HCT116 (cell line): ENCODE measurements around the gene CRIM1. TPM values are rescaled to one million over a fixed set of nuclear protein-coding genes. Genes with fewer than 3 reads are reported as not detected.

ENCODE experiments used
- ATAC-seq: fragments of 200-7000 bp; cut with Tn5 transposase; 2 replicates; pipeline ENCODE4 v1.9.1; 2020; ENCODE audit warnings: mild to moderate bottlenecking, moderate library complexity
- BruUV-seq: library from RNA; stranded (reverse); fragments of 400-500 nt; replicated peaks from 2 replicates; lab custom pipeline; 2021; lab: Mats Ljungman, UMichigan
- CTCF ChIA-PET: fragments of 300-600 bp; sonication (Branson Sonifier 250); formaldehyde crosslinking; loops from one replicate; lab custom pipeline; 2021; ENCODE audit warnings: antibody characterized with exemption; lab: Charles Lee
- POLR2A ChIA-PET: fragments of 300-600, 350-600 bp; sonication (Branson Sonifier 250); formaldehyde crosslinking; loops from one replicate; lab custom pipeline; 2021; ENCODE audit warnings: antibody characterized with exemption; lab: Charles Lee
- RAD21 ChIA-PET, 2 experiments: fragments of 300-600 bp; sonication (Branson Sonifier 250); formaldehyde crosslinking; loops; one replicate each; lab custom pipeline; 2023; ENCODE audit warnings: low total read pairs in 2 of 2; ENCODE audit not compliant: uncharacterized antibody in 2 of 2, unreplicated experiment in 2 of 2, low non-redundant PET in 1 of 2; lab: Charles Lee
- DNase-seq: peaks from one replicate; pipeline ENCODE4 v3.0.0-alpha.2; 2010; ENCODE audit warnings: low read depth, low spot score
- H2AFZ ChIP-seq: fragments of 200-600 bp; shearing (Covaris generic), sonication (generic); 2 replicates; pipeline ENCODE4 v1.6.1; 2017; ENCODE audit warnings: low read depth, mixed run types, mixed read lengths, antibody characterized with exemption, low read length; ENCODE audit not compliant: poor library complexity, severe bottlenecking
- H3K27ac ChIP-seq: 2 replicates; pipeline ENCODE4 v1.5.1; 2012; ENCODE audit warnings: low read depth, low read length
- H3K27me3 ChIP-seq: fragments of 200-600 bp; sonication (generic); 2 replicates; pipeline ENCODE4 v1.6.1; 2016; ENCODE audit warnings: mixed run types, low read length, mixed read lengths; ENCODE audit not compliant: insufficient read depth
- H3K36me3 ChIP-seq, 2 experiments: fragments of 200-500 bp in 1 of 2; fragments of 200-600 bp in 1 of 2; sonication (Bioruptor generic) in 1 of 2; sonication (generic) in 1 of 2; 2 replicates each; pipeline versions ENCODE4 v1.5.1 to v1.6.1; 2014 to 2016; ENCODE audit warnings: low read length in 2 of 2, inconsistent platforms in 1 of 2, mixed read lengths in 1 of 2, mixed run types in 1 of 2; ENCODE audit not compliant: insufficient read depth in 2 of 2, control insufficient read depth in 1 of 2
- H3K4me1 ChIP-seq, 2 experiments: fragments of 200-600 bp in 1 of 2; sonication (generic) in 1 of 2; 2 replicates each; pipeline versions ENCODE4 v1.5.1 to v1.6.1; 2012 to 2017; ENCODE audit warnings: low read length in 2 of 2, inconsistent platforms in 1 of 2, mild to moderate bottlenecking in 1 of 2, mixed read lengths in 1 of 2, mixed run types in 1 of 2, moderate library complexity in 1 of 2; ENCODE audit not compliant: insufficient read depth in 2 of 2, control insufficient read depth in 1 of 2
- H3K4me2 ChIP-seq: fragments of 200-600 bp; sonication (generic); 2 replicates; pipeline ENCODE4 v1.6.1; 2017; ENCODE audit warnings: mixed run types, low read length, mixed read lengths
- H3K4me3 ChIP-seq, 2 experiments: fragments of 200-600 bp in 1 of 2; sonication (generic) in 1 of 2; replicated peaks in 1 of 2; 2 replicates each; pipeline ENCODE4 v1.5.1; 2011 to 2016; ENCODE audit warnings: low read length in 2 of 2, control low read depth in 1 of 2, low read depth in 1 of 2, mild to moderate bottlenecking in 1 of 2, mixed read lengths in 1 of 2, mixed run types in 1 of 2
- H3K79me2 ChIP-seq: fragments of 200-600 bp; sonication (generic); 2 replicates; pipeline ENCODE4 v1.6.1; 2017; ENCODE audit warnings: mild to moderate bottlenecking, mixed run types, low read length, moderate library complexity, mixed read lengths; ENCODE audit not compliant: insufficient read depth
- H3K9ac ChIP-seq: fragments of 200-600 bp; sonication (generic); 2 replicates; pipeline ENCODE4 v1.6.1; 2016; ENCODE audit warnings: low read length, mixed read lengths
- H3K9me2 ChIP-seq: fragments of 200-600 bp; sonication (generic), shearing (Covaris generic); 2 replicates; pipeline ENCODE4 v1.6.1; 2017; ENCODE audit warnings: mixed run types, mild to moderate bottlenecking, moderate library complexity; ENCODE audit not compliant: insufficient read depth
- H3K9me3 ChIP-seq, 2 experiments: fragments of 200-500 bp in 1 of 2; fragments of 200-600 bp in 1 of 2; sonication (Bioruptor generic) in 1 of 2; sonication (generic) in 1 of 2; 2 replicates each; pipeline ENCODE4 v1.6.1; 2014 to 2017; ENCODE audit warnings: low read length in 2 of 2, mixed read lengths in 2 of 2, inconsistent platforms in 1 of 2, low read depth in 1 of 2, mild to moderate bottlenecking in 1 of 2, mixed run types in 1 of 2, moderate library complexity in 1 of 2; ENCODE audit not compliant: control insufficient read depth in 1 of 2, insufficient read depth in 1 of 2
- H4K20me1 ChIP-seq: fragments of 200-600 bp; sonication (generic), shearing (Covaris generic); 2 replicates; pipeline ENCODE4 v1.6.1; 2017; ENCODE audit warnings: mixed run types, mild to moderate bottlenecking, moderate library complexity; ENCODE audit not compliant: insufficient read depth
- CEBPB ChIP-seq: IDR thresholded peaks from 2 replicates; pipeline ENCODE4 v1.6.1; 2012; ENCODE audit warnings: low read depth
- EGR1 ChIP-seq: IDR thresholded peaks from 2 replicates; pipeline ENCODE4 v1.6.1; 2012; ENCODE audit warnings: low read depth
- ELF1 ChIP-seq: IDR thresholded peaks from 2 replicates; pipeline ENCODE4 v1.6.1; 2012; ENCODE audit warnings: low read depth, borderline replicate concordance
- EZH2phosphoT487 ChIP-seq: fragments of 200-600 bp; IDR thresholded peaks from 2 replicates; pipeline ENCODE4 v1.6.1; 2018; ENCODE audit warnings: antibody characterized with exemption, borderline replicate concordance
- JUND ChIP-seq: IDR thresholded peaks from 2 replicates; pipeline ENCODE4 v1.6.1; 2012
- POLR2A ChIP-seq: IDR thresholded peaks from 2 replicates; pipeline ENCODE4 v1.7.0; 2011; ENCODE audit warnings: borderline replicate concordance; ENCODE audit not compliant: insufficient read depth, insufficient read length; ENCODE audit errors: extremely low read depth
- POLR2AphosphoS5 ChIP-seq: IDR thresholded peaks from 2 replicates; pipeline ENCODE4 v1.6.1; 2011; ENCODE audit warnings: mild to moderate bottlenecking, low read depth, low read length, moderate library complexity
- SIN3A ChIP-seq: IDR thresholded peaks from 2 replicates; pipeline ENCODE4 v1.6.1; 2012; ENCODE audit warnings: low read depth
- SP1 ChIP-seq: IDR thresholded peaks from 2 replicates; pipeline ENCODE4 v1.6.1; 2012; ENCODE audit warnings: low read depth
- SRF ChIP-seq: IDR thresholded peaks from 2 replicates; pipeline ENCODE4 v1.6.1; 2012; ENCODE audit warnings: low read depth
- TCF7L2 ChIP-seq: IDR thresholded peaks from 2 replicates; pipeline ENCODE4 v1.7.0; 2011; ENCODE audit warnings: borderline replicate concordance, inconsistent platforms; ENCODE audit not compliant: insufficient read depth, insufficient read length; ENCODE audit errors: extremely low read depth
- YY1 ChIP-seq: IDR thresholded peaks from 2 replicates; pipeline ENCODE4 v1.6.1; 2011; ENCODE audit warnings: low read length, low read depth, moderate library complexity, mild to moderate bottlenecking; ENCODE audit not compliant: insufficient replicate concordance; ENCODE audit errors: extremely low read depth
- ZFX ChIP-seq: fragments of 450-650 bp; IDR thresholded peaks from 2 replicates; pipeline ENCODE4 v1.6.1; 2017
- ZNF274 ChIP-seq: fragments of 200-500 bp; sonication (Bioruptor generic); IDR thresholded peaks from 2 replicates; pipeline ENCODE4 v1.6.1; 2014; ENCODE audit warnings: mild to moderate bottlenecking, low read depth, low read length, inconsistent platforms
- intact Hi-C: fragments of 100-400 bp; cut with micrococcal nuclease; formaldehyde crosslinking; loops from 2 replicates; pipeline ENCODE4 v1.10.0; 2022
- total RNA-seq: library from RNA; stranded (reverse); gene quantifications from one replicate; pipeline ENCODE4 v1.2.1, GENCODE V29; 2021; ENCODE audit not compliant: unreplicated experiment
- TF ChIP-seq, protein P1 (sequence below): IDR thresholded peaks from 2 replicates; pipeline ENCODE4 v1.6.1; 2012
- TF ChIP-seq, protein P2 (sequence below), 3 experiments: fragments of 200-600 bp in 1 of 3; sonication (generic) in 1 of 3; IDR thresholded peaks in 2 of 3; conservative IDR thresholded peaks in 1 of 3; 2 replicates each; pipeline ENCODE4 v1.5.1; 2012 to 2017; ENCODE audit warnings: low read depth in 2 of 3, low read length in 2 of 3, antibody characterized with exemption in 1 of 3, borderline replicate concordance in 1 of 3, control low read depth in 1 of 3, mild to moderate bottlenecking in 1 of 3, mixed read lengths in 1 of 3, mixed run types in 1 of 3, moderate library complexity in 1 of 3; ENCODE audit not compliant: insufficient read depth in 1 of 3
- TF ChIP-seq, protein P3 (sequence below): IDR thresholded peaks from 2 replicates; pipeline ENCODE4 v1.6.1; 2012; ENCODE audit warnings: low read depth

The CRIM1 gene
- total RNA-seq, 1 experiment from 2014 or later, result 27.2 TPM

DNA sequence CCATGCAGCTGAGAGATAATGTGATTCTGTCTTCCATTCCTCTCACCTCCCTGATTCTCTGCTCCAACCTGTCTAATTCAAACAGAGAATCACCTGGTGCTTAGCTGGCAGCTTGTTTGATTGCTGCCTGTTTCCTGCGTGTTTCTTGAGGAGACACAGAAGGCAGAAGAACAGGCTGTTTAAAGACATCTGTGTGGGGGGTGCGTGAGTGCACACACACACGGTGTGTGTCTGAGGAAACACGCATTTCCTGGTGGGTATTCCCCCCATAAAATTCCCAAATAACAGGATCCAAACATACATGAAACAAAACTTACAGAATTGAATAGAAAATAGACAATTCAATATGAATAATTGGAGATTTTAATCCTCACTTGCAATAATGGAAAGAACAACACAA is 29.3 kb upstream of the CRIM1 start (continued):
- TF ChIP-seq TCF7L2 (no peak), YY1 (no peak), ZNF274 (no peak), EZH2phosphoT487 (no peak), SP1 (no peak), SRF (no peak)
- TF ChIP-seq, protein P1, sequence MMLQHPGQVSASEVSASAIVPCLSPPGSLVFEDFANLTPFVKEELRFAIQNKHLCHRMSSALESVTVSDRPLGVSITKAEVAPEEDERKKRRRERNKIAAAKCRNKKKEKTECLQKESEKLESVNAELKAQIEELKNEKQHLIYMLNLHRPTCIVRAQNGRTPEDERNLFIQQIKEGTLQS, result no peak
- TF ChIP-seq, all 23 proteins: peak for 0

- Histone ChIP-seq H3K4me2 (no peak overlapping the region), H3K9me2 (no peaks in the 10 kb centered on the region)
- TF ChIP-seq SRF (no peak), SIN3A (no peak), EGR1 (no peak), POLR2AphosphoS5 (no peak), POLR2A (no peak), ZFX (no peak), ZNF274 (no peak), JUND (no peak), ELF1 (no peak), CEBPB (no peak), TCF7L2 (no peak), YY1 (no peak)
- TF ChIP-seq, protein P2, sequence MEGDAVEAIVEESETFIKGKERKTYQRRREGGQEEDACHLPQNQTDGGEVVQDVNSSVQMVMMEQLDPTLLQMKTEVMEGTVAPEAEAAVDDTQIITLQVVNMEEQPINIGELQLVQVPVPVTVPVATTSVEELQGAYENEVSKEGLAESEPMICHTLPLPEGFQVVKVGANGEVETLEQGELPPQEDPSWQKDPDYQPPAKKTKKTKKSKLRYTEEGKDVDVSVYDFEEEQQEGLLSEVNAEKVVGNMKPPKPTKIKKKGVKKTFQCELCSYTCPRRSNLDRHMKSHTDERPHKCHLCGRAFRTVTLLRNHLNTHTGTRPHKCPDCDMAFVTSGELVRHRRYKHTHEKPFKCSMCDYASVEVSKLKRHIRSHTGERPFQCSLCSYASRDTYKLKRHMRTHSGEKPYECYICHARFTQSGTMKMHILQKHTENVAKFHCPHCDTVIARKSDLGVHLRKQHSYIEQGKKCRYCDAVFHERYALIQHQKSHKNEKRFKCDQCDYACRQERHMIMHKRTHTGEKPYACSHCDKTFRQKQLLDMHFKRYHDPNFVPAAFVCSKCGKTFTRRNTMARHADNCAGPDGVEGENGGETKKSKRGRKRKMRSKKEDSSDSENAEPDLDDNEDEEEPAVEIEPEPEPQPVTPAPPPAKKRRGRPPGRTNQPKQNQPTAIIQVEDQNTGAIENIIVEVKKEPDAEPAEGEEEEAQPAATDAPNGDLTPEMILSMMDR (IDR thresholded peaks at IDR 0.05 in 2 of 3, conservative IDR thresholded peaks at IDR 0.05 in 1 of 3; ENCODE audit: borderline replicate concordance in 1 of 3, insufficient read depth in 1 of 3, low read depth in 2 of 3, low read length in 2 of 3), result no peak
- TF ChIP-seq, protein P3, sequence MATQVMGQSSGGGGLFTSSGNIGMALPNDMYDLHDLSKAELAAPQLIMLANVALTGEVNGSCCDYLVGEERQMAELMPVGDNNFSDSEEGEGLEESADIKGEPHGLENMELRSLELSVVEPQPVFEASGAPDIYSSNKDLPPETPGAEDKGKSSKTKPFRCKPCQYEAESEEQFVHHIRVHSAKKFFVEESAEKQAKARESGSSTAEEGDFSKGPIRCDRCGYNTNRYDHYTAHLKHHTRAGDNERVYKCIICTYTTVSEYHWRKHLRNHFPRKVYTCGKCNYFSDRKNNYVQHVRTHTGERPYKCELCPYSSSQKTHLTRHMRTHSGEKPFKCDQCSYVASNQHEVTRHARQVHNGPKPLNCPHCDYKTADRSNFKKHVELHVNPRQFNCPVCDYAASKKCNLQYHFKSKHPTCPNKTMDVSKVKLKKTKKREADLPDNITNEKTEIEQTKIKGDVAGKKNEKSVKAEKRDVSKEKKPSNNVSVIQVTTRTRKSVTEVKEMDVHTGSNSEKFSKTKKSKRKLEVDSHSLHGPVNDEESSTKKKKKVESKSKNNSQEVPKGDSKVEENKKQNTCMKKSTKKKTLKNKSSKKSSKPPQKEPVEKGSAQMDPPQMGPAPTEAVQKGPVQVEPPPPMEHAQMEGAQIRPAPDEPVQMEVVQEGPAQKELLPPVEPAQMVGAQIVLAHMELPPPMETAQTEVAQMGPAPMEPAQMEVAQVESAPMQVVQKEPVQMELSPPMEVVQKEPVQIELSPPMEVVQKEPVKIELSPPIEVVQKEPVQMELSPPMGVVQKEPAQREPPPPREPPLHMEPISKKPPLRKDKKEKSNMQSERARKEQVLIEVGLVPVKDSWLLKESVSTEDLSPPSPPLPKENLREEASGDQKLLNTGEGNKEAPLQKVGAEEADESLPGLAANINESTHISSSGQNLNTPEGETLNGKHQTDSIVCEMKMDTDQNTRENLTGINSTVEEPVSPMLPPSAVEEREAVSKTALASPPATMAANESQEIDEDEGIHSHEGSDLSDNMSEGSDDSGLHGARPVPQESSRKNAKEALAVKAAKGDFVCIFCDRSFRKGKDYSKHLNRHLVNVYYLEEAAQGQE, result no peak
- TF ChIP-seq, protein P1, result no peak
Observed at GRCh38 chr2:36329251-36329650, 26.3 kb upstream of the CRIM1 start.

More at GRCh38 chr2:36329251-36329650, 26.3 kb upstream of the CRIM1 start:
- no TSS peak for BruUV-seq
- H2AFZ ChIP-seq, result no peak overlapping the region
- no peaks in the 10 kb centered on the region for H3K9me3 ChIP-seq
- no peaks in the 10 kb centered on the region for H4K20me1 ChIP-seq
- ATAC-seq, result no peak
- no peak overlapping the region for H3K27ac ChIP-seq
- RAD21 ChIA-PET, result no interaction called here
- no peaks in the 10 kb centered on the region for H3K27me3 ChIP-seq
- DNase-seq, result no peak
- no peaks in the 10 kb centered on the region for H3K36me3 ChIP-seq
- no peak overlapping the region for H3K9ac ChIP-seq
- CTCF ChIA-PET, result no interaction called here
- intact Hi-C loops, result no loop called here
- H3K4me1 ChIP-seq, result no peaks in the 10 kb centered on the region
- no peaks in the 10 kb centered on the region for H3K79me2 ChIP-seq
- POLR2A ChIA-PET, result no interaction called here
- H3K4me3 ChIP-seq, result no peak overlapping the region
